SU-DHL-6 (cell line): ENCODE results near the gene CNTN1.
"Not testable (repeated sequence)": the region's sequence is repeated elsewhere in the genome, so short reads cannot be mapped to it uniquely, and the experiment has no call there.

Experiments
- EZH2phosphoT487 ChIP-seq: fragments of 200-600 bp; sonication (generic), shearing (Covaris generic); conservative IDR thresholded peaks from 2 replicates; pipeline ENCODE4 v1.6.1; 2018; ENCODE audit warnings: mild to moderate bottlenecking, antibody characterized with exemption, low read length, moderate library complexity, mixed read lengths
- TF ChIP-seq, protein P1 (sequence below): fragments of 200-600 bp; sonication (generic); IDR thresholded peaks from one replicate; pipeline ENCODE4 v1.5.1; 2017; ENCODE audit warnings: antibody characterized with exemption, mild to moderate bottlenecking, low read length, moderate library complexity; ENCODE audit not compliant: insufficient read depth, poor library complexity, severe bottlenecking

GRCh38 chr12:41081241-41081640 is 389.0 kb downstream of the CNTN1 start:
- TF ChIP-seq, protein P1, sequence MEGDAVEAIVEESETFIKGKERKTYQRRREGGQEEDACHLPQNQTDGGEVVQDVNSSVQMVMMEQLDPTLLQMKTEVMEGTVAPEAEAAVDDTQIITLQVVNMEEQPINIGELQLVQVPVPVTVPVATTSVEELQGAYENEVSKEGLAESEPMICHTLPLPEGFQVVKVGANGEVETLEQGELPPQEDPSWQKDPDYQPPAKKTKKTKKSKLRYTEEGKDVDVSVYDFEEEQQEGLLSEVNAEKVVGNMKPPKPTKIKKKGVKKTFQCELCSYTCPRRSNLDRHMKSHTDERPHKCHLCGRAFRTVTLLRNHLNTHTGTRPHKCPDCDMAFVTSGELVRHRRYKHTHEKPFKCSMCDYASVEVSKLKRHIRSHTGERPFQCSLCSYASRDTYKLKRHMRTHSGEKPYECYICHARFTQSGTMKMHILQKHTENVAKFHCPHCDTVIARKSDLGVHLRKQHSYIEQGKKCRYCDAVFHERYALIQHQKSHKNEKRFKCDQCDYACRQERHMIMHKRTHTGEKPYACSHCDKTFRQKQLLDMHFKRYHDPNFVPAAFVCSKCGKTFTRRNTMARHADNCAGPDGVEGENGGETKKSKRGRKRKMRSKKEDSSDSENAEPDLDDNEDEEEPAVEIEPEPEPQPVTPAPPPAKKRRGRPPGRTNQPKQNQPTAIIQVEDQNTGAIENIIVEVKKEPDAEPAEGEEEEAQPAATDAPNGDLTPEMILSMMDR: not testable (repeated sequence)
- not testable (repeated sequence) for TF ChIP-seq EZH2phosphoT487
